ENCODE data around the gene KCNC2. TPM values are rescaled to one million over a fixed set of nuclear protein-coding genes. Genes with fewer than 3 reads are reported as not detected.

Gene KCNC2
- polyA plus RNA-seq, 1 donor from 2014 or later: 7.4 TPM

DNA sequence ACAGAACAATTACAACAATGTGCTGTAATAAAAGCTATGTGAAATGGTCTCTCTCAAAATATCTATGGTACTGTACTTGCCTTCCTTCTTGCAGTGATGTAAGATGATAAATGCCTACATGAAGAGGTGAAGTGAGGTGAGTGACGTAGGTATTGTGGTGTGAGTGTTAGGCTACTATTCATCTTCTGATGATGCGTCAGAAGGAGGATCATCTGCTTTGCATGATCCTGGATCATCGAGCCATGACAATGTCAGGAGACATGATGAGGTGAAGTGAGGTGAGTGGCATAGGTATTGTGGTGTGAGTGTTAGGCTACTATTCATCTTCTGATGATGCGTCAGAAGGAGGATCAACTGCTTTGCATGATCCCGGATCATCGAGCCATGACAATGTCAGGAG, 105.8 kb downstream of the KCNC2 start:
- H4K20me1 ChIP-seq (ENCODE audit: insufficient read depth): no peaks in the 10 kb centered on the region

DNA sequence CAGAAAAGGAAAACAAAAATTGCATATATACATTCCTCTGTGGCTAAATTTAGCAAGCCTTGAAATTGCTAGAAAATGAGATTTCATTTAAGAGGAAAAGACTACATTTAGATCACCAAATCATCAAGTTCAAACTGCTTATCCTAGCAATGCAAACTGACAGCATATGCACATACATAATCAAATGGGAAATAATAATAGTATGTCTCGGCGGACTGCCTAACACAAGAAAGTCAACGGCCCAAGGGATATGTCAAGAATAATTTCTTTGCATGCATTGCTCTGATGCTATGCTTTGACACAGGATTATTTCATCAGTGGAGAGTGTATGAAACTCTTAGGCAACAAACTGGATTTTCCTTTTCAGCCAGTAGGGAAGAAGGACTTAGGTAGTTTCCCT, 107.9 kb downstream of the KCNC2 start:
- H3K36me3 ChIP-seq (ENCODE audit: insufficient read depth, low read length): no peaks in the 10 kb centered on the region

More for the DNA sequence above, 105.8 kb downstream of the KCNC2 start:
- Histone ChIP-seq H3K27me3 (ENCODE audit: insufficient read depth, low read depth, low read length) (no peaks in the 10 kb centered on the region), H3K9me2 (ENCODE audit: insufficient read depth, low read length) (no peaks in the 10 kb centered on the region), H3K4me3 (ENCODE audit: low read length) (no peak overlapping the region), H3K9ac (ENCODE audit: low read length) (no peak overlapping the region), H3K4me2 (ENCODE audit: low read length) (no peak overlapping the region), H3F3A (ENCODE audit: insufficient read depth, low read length, poor library complexity, severe bottlenecking) (no peaks in the 10 kb centered on the region), H3K79me2 (replicated peaks; ENCODE audit: insufficient read depth, low read length) (no peaks in the 10 kb centered on the region), H3K9me3 (ENCODE audit: low read length) (no peaks in the 10 kb centered on the region), H3K36me3 (ENCODE audit: insufficient read depth, low read length) (no peaks in the 10 kb centered on the region), H3K27ac (ENCODE audit: low read length) (no peak overlapping the region), H2AFZ (ENCODE audit: low read depth, low read length) (no peak overlapping the region)
- TF ChIP-seq TAF1 (IDR thresholded peaks at IDR 0.05; ENCODE audit: low read depth): no peak
- TF ChIP-seq EZH2 (IDR thresholded peaks at IDR 0.05; ENCODE audit: borderline replicate concordance, insufficient read depth, low read length, poor library complexity, severe bottlenecking): no peak
- TF ChIP-seq MXI1 (conservative IDR thresholded peaks at IDR 0.05; ENCODE audit: poor library complexity, severe bottlenecking): no peak
- TF ChIP-seq EP300 (conservative IDR thresholded peaks at IDR 0.05; ENCODE audit: poor library complexity, severe bottlenecking): no peak
- TF ChIP-seq, protein P1, sequence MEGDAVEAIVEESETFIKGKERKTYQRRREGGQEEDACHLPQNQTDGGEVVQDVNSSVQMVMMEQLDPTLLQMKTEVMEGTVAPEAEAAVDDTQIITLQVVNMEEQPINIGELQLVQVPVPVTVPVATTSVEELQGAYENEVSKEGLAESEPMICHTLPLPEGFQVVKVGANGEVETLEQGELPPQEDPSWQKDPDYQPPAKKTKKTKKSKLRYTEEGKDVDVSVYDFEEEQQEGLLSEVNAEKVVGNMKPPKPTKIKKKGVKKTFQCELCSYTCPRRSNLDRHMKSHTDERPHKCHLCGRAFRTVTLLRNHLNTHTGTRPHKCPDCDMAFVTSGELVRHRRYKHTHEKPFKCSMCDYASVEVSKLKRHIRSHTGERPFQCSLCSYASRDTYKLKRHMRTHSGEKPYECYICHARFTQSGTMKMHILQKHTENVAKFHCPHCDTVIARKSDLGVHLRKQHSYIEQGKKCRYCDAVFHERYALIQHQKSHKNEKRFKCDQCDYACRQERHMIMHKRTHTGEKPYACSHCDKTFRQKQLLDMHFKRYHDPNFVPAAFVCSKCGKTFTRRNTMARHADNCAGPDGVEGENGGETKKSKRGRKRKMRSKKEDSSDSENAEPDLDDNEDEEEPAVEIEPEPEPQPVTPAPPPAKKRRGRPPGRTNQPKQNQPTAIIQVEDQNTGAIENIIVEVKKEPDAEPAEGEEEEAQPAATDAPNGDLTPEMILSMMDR (IDR thresholded peaks at IDR 0.05; ENCODE audit: poor library complexity, severe bottlenecking): no peak
- TF ChIP-seq, protein P2, sequence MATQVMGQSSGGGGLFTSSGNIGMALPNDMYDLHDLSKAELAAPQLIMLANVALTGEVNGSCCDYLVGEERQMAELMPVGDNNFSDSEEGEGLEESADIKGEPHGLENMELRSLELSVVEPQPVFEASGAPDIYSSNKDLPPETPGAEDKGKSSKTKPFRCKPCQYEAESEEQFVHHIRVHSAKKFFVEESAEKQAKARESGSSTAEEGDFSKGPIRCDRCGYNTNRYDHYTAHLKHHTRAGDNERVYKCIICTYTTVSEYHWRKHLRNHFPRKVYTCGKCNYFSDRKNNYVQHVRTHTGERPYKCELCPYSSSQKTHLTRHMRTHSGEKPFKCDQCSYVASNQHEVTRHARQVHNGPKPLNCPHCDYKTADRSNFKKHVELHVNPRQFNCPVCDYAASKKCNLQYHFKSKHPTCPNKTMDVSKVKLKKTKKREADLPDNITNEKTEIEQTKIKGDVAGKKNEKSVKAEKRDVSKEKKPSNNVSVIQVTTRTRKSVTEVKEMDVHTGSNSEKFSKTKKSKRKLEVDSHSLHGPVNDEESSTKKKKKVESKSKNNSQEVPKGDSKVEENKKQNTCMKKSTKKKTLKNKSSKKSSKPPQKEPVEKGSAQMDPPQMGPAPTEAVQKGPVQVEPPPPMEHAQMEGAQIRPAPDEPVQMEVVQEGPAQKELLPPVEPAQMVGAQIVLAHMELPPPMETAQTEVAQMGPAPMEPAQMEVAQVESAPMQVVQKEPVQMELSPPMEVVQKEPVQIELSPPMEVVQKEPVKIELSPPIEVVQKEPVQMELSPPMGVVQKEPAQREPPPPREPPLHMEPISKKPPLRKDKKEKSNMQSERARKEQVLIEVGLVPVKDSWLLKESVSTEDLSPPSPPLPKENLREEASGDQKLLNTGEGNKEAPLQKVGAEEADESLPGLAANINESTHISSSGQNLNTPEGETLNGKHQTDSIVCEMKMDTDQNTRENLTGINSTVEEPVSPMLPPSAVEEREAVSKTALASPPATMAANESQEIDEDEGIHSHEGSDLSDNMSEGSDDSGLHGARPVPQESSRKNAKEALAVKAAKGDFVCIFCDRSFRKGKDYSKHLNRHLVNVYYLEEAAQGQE (IDR thresholded peaks at IDR 0.05; ENCODE audit: borderline replicate concordance): no peak
- no peak for TF ChIP-seq POLR2AphosphoS5 (IDR thresholded peaks at IDR 0.05)
- no peak for TF ChIP-seq RAD21 (conservative IDR thresholded peaks at IDR 0.05)

More for the DNA sequence above, 107.9 kb downstream of the KCNC2 start:
- TF ChIP-seq MXI1 (conservative IDR thresholded peaks at IDR 0.05; ENCODE audit: poor library complexity, severe bottlenecking): no peak
- peak; percentile 34 for TF ChIP-seq SMC3 (conservative IDR thresholded peaks at IDR 0.05; ENCODE audit: poor library complexity)
- peak; percentile 97 for TF ChIP-seq POLR2AphosphoS5 (IDR thresholded peaks at IDR 0.05)
- no peak for TF ChIP-seq RAD21 (conservative IDR thresholded peaks at IDR 0.05)
- TF ChIP-seq, protein P2 (IDR thresholded peaks at IDR 0.05; ENCODE audit: borderline replicate concordance): peak; percentile 49
- peak; percentile 92 for TF ChIP-seq EP300 (conservative IDR thresholded peaks at IDR 0.05; ENCODE audit: poor library complexity, severe bottlenecking)
- Histone ChIP-seq H2AFZ (ENCODE audit: low read depth, low read length) (no peak overlapping the region), H3K79me2 (replicated peaks; ENCODE audit: insufficient read depth, low read length) (no peaks in the 10 kb centered on the region), H3F3A (ENCODE audit: insufficient read depth, low read length, poor library complexity, severe bottlenecking) (no peaks in the 10 kb centered on the region), H4K20me1 (ENCODE audit: insufficient read depth) (no peaks in the 10 kb centered on the region), H3K9me2 (ENCODE audit: insufficient read depth, low read length) (no peaks in the 10 kb centered on the region), H3K27me3 (ENCODE audit: insufficient read depth, low read depth, low read length) (no peaks in the 10 kb centered on the region), H3K9me3 (ENCODE audit: low read length) (no peaks in the 10 kb centered on the region), H3K4me3 (ENCODE audit: low read length) (peak overlapping the region; percentile 30), H3K27ac (ENCODE audit: low read length) (peak overlapping the region; percentile 48), H3K4me2 (ENCODE audit: low read length) (no peak overlapping the region), H3K9ac (ENCODE audit: low read length) (no peak overlapping the region)
